Mesenteric fat pad (tissue), 1 donor: Measurements from ENCODE around the gene COL5A1. TPM values are rescaled to one million over a fixed set of nuclear protein-coding genes. Genes with fewer than 3 reads are reported as not detected.

Experiments
- DNase-seq: peaks from one replicate; pipeline ENCODE4 v3.0.0-alpha.2; 2020; ENCODE audit warnings: low spot score
- total RNA-seq: library from RNA; stranded (reverse); fragmentation: NEBNext Ultra II Directional; extraction: Animal tissue kit (Norgen Biotek cat#: 25700); gene quantifications from one replicate; pipeline ENCODE4 v1.2.1, GENCODE V29; 2021
- donor health status: DM: yes; HTN: yes; CAD: no.

Gene COL5A1
- total RNA-seq, 1 donor from 2014 or later = 84.7 TPM

DNA sequence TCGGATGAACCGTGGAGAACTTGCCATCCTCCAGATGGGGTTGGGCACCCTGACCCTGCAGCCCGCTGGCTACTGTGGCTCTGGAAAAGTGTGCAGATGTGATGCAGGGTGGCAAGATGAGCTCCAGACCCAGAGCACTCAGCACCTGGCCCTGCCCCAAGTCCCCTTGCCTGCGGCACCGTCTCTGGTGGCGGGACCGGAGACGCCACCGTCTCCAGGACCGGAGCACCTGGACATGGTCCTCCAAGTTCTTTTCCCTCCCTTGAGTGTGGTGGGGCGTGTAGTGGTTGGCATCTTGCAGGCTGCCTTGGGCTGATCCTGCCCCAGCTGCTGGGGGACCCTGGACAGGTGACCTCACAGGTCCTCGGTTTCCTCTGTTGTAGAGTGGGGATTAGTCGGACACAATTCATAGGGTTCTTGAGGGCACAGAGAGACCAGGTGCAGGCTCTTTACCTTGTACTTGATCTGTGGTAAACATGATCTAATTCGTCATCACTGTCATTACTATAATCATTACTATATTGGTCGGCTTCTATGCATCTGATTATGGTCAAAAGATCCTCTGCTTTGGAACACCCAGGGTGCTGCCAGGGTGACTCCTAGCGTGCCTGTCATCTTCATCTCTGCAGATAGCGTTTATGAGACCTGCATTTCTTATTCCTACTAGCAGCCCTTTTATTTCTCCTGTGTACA is 83.5 kb downstream of the COL5A1 start:
- no peak for DNase-seq

DNA sequence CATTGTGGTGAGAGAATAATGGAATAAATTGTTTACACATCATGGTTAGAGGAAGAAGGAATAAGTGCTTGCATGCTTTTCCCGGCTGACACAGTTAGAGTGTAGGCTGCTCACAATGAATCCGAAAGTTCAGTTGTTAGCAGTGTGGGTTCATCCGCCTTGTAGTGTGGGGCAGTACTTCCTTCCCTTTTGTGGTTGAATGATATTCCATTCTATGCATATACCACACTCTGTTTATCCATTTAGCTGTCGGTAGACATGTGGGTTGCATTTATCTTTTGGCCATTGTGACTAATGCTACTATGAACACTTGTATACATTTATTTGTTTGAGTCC is 84.0 kb downstream of the COL5A1 start:
- DNase-seq = no peak

DNA sequence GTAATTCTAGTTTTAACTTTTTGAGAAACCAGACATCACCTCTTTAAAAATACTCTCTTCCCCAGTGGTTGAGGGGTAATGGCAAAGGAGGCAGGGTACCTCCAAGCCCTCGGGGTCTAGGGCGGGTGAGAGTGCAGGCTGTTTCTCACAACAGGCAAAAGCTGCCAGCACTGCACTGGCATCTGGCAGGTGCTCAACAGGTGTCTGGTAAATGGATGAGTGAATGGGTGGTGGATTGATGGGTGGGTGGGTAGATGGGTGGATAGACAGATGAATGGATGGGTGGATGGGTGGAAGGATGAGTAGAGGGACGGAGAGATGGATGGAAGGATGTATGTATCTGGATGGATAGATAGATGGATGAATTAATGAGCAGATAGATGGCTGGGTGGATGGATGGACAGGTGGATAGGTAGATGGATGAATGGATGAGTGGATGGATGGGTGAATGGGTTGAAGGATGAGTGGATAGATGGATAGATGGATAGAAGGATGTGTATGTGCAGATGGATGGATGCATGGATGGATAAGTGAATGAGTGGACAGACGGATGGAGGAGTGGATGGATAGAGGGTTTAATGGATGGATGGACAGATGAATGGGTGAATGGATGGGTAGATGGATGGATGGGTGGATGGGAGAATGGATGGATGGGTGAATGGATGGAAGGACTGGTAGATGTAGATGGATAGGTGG is 84.6 kb downstream of the COL5A1 start:
- no peak for DNase-seq

DNA sequence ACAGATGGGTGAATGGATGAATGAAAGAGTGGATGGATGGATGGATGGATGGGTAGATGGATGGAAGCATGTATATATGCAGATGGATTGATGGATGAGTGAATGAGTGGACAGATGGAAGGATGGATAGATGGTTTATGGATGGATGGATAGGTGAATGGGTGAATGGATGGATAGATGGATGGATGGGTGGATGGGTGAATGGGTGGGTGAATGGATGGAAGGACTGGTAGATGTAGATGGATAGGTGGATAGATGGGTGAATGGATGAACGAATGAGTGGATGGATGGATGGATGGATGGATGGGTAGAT is 85.1 kb downstream of the COL5A1 start:
- no peak for DNase-seq

- DNase-seq = no peak
Measured at GRCh38 chr9:134728021-134728795, 86.6 kb downstream of the COL5A1 start.

DNA sequence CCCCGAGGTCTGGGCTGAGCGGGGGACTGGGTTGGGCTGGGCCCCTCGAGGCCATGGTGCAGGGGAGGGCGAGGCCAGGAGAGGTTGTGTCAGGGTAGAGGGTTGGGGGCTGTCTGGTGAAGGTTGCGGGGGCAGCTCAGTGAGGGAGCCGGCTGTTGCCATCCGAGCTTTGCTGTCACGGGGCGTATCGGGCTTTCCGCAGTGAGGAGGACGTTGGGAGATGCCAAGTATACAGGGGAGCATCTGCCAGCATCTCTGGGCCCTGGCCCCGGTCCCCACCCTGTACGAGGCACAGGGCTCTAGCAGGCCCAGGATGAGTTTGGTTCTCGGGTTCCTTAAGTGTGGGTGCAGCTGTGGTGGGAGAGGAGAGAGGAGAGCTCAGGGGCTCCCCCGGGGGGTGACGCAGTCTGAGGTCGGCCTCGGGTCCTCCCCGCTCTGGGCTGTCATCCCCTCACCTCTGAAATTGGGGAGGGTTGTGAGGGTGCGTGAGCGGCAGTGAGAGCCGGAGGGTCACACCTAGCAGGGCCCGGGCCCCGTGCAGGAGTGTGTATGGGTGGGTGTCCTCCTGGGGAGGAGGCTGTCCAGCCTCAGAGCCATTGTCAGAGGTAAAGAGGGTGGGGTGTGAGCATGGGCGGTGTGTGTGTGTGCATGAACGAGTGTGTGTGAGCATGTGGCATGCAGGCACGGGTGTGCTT is 87.3 kb downstream of the COL5A1 start:
- DNase-seq = no peak

GRCh38 chr9:134730011-134730760 is 88.6 kb downstream of the COL5A1 start:
- DNase-seq = no peak

DNA sequence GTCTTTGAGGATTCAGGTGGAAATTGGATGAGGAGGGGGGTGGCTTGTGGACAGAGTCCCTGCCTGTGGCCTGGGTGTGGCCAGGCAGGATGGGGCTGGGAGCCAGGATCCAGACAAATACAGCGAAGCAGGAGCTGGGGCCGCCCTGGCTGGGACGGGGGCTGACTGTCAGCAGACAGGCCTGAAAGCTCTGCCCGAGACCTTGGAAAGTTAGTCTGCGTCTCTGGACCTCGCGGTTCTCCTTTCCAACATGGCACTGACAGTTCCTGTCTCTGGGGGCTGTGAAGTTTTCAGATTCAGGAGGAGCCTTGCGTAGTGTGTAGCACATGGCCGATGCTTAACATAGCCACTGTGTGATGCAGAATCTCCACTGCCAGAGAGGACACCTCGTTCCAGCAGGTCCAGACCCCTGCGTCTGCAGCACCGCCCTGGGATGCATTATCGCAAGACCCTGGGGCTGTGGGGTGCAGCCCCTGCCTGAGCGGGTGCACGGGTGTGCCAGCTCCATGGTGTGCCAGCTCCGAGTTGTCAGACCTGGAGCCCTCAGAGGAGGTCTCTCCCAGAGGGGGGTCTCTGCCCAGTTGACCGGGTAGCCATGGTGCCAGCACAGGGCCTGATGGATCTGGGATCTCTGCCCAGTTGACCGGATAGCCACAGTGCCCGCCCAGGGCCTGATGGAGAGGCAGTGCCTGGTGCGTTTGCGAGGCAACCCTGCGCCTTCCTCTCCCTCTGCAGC is 89.3 kb downstream of the COL5A1 start:
- DNase-seq = no peak

- DNase-seq = no peak
Measured at GRCh38 chr9:134731497-134732391, 90.1 kb downstream of the COL5A1 start.

DNA sequence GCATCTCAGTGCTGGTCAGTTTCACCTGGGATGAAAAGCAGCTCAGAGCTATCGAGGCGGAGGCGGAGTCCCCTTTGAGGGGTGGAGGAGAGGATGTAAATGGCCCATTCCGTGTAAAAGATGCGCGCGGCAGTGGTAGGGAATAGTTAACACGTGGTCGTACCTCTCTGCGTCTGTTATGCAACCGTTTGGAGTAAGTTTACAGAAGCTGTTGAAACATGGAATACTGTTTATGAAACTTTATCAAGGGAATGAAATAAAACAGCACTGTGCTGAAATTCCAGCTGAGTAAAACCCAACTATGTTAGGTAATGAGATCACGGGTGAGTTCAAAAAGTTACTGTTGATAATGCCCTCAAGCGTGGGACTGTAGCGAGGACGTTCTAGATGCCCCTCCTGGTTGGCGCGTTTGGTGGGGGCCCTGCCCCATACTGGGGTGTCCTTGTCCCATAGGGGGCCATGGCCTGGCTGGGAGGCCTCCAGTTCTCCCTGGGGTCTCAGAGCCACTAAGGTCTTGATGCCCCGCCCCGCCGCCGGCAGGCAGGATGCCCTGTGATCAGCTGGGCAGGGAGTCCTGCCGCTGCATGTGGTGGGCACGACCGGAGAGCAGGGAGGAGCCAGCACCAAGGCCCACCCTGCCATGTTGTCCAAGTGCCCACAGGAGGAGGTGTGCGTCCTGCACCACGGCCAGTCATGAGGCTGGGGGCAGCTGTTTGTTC is 90.9 kb downstream of the COL5A1 start:
- DNase-seq = no peak

- no peak for DNase-seq
Measured at GRCh38 chr9:134733480-134734232, 92.1 kb downstream of the COL5A1 start.

DNA sequence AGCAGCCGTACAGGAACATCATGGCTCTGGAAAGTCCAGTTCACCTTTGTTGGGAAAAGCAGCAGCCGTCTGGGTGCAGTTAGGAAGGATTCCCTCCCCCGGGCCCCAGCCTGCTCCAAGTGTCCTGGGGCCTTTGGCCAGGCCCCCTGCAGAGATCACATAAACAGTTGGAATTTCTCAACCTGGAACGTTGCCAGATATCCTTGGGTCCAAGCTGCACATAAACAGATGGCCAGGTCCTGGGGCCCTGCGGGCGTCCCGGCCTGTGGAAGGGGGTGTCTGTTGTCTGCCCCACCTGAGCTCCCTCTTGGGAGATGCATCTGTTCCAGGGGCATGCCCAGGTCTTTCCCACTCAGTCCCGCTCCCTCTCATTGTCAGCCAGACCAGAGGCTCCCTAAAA is 92.7 kb downstream of the COL5A1 start:
- DNase-seq = no peak

- no peak for DNase-seq
Measured at GRCh38 chr9:134735441-134736175, 94.0 kb downstream of the COL5A1 start.

- DNase-seq = no peak
Measured at GRCh38 chr9:134736791-134737497, 95.3 kb downstream of the COL5A1 start.

DNA sequence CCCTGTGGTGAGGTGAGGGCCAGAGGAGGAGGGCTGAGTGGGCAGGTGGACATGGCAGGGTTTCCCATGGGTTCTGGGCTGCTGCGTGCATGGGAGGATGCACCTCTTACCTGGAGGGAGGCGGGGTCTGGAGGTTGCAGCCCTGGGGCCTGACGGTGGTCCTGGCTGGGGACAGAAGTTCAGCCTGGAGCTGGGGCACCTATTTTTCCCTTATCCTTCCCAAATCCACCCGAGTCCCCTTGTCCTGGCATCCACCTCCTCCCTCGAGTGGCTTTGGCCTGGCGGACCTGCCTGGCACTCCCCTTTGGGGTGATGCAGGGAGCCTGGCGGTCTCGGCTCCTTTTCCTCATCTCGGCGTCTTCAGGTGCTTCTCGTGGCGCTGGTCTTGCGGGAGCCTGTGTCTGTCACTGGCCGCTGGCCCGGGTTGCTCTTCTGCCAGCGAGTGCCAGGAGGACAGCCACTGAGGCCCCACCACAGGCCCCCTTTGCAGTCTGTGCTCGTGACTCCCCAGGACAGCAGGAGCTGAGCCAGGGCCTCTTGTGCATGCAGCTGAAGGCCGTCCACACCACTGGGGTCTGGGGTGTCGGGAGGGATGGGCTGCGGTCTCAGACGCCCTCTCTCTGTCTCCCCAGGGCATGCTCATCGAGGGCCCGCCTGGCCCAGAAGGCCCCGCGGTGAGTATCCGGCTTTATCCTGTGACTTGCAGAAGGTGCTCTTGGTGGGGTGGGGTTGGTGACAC is 96.4 kb downstream of the COL5A1 start:
- DNase-seq = no peak
